NCI-H460 (cell line): ENCODE data around the gene GYG1. TPM values are rescaled to one million over a fixed set of nuclear protein-coding genes. Genes with fewer than 3 reads are reported as not detected.
A peak's percentile ranks its signal among the peaks of the same experiment; 100 is the strongest.

Experiments used
- DNase-seq: peaks from one replicate; pipeline ENCODE4 v3.0.0-alpha.2; 2016; ENCODE audit warnings: low read depth; ENCODE audit errors: extremely low read depth
- total RNA-seq: library from RNA; depleted of rRNA; stranded (reverse); fragments of >200 nt; shearing (Covaris generic); gene quantifications from 2 replicates; pipeline ENCODE4 v1.2.3, GENCODE V29; 2014

GYG1 gene
- total RNA-seq, 1 experiment from 2014 or later: 28.7 TPM

DNA sequence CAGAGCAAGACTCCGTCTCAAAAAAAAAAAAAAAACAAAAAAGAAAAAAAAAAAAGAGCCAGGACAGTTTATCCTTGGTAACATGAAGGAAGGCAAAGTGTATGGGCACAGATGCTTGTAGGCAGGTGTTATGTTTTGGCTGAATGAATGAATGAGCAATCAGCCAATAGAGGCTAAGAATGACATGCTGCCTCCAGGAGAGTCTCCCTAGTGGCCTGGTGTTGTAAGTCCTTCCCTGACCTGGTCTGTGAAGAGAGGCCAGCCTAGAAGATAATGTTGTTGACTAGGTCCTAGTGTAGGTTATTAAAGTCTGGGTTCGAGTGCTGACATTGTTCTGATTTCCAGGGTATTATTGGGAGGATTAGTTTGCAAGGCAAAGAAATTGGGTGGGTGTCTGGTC is 24.9 kb downstream of the GYG1 start:
- no peak for DNase-seq

DNA sequence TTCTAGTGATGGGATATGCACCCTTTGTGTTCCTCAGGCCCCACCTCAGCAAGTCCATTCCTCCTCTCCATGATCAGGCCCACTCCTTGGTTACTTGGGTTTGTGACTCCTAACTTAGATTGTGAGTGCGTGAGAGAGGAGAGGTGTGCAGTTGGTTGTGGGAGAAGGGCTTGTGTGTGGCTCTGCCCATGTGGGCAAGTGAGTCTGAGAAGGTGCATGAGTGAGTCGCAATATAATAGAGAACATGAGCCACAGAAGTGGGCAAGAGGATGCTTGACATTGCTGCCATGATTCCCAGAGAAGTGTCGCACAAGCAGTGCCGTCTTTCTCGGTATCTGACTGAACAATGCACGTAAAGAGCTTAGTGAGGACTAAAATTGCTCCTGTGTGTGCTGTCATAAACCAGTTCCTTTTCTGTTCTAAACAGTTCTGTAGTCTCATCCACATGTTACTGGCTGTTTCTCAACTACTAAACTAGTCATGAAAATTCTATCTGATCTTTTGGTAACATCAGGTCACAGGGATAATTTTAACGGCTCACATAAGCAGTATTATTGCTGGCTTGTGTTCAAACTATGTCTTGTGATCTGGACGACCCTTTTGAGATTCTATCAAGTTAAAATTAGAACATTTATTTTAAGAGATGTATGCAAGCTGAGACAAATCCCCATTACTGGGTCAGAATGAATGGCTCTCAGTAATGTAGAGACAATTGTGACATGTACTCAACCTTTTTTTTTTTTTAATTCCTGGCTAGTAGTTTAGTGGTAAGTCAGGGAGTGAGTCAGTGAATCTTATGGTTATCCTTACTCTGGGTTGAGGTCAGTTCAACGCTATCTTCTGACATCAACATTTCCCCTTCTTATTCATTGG is 25.6 kb downstream of the GYG1 start:
- no peak for DNase-seq

DNA sequence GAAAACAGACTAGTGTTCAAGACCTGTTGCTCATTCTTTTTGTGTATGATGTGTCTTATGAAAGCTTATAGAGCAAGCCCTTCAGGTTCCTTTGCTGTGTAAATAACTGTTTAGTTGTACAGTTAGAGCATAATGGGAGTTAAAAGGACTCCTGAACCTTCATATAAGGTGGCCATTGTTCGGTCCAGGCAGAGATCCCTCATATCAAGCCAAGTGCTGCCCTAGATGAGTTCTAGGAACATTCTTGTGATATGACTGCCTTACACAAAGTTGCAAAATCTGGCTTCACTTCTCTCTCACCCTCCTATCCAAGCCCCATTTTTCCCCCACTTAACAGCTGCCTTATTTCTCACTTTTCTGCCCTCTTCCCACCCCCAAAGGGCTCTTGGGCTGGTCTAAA is 26.9 kb downstream of the GYG1 start:
- no peak for DNase-seq

DNA sequence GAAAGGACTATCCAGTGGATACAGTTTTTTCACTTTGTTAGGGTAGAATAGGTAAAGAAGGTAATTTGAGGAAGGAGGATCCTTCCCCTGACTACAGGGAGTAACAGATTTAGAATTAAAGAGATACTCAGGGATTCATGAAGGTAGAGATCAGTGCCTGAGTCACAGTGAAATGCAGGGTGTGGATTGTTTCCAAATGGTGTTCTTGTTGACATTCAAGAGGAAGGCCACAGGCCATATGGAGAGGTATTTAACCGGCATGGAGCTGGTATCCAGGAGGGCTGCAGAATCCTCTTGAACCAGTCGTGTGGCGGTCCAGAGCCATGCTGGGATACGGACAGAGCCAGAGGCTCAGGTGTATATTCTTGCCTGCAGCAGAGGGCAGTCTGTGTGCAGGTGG is 28.2 kb downstream of the GYG1 start:
- DNase-seq: no peak

DNA sequence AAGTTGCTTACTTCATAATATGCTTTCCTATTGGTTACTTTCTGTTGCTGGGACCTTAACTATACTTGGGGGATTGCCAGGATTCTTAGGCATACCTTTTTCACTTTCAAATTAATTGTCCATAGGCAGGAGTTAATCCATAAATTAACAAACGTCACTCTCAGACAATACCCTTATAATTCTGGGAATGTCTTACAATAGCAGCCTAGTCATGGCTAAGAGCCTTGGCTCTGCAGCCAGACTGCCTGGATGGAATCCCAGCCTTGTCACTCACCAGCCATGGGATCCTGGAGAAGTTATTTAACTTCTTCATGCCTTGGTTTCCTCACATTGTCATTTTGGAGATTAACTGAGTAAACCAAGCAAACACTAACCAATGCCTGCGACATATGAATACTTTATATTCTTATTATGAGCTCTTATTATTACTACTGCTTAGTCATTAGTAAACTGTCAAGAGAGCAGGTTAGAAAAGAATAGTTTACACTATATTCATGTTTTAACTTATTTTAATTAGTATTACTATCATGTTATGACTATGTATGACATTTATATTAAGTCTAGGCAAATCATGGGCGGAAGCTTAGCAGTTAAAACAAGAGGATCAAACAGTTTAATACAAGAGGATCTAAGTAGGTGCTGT is 29.0 kb downstream of the GYG1 start:
- no peak for DNase-seq

DNA sequence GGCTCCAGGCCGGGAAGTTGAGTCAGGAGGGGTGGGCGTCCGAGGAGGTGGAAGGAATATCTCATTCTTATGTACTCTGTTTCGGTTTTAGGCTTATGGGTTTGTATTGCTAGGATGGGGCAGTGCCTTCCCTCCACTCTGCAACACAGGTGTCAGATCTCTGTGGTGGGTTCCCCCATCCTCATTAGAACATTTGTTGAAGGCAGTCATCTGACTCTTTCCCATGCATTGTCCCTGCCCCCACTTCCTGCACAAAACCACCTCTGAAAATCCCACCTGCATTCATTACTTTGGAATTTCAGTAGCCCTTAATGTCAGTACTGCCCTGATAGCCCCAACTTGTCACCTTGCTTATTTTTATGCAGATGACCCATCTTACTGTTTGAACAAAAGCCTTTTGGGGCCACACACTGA is 29.5 kb downstream of the GYG1 start:
- no peak for DNase-seq

DNA sequence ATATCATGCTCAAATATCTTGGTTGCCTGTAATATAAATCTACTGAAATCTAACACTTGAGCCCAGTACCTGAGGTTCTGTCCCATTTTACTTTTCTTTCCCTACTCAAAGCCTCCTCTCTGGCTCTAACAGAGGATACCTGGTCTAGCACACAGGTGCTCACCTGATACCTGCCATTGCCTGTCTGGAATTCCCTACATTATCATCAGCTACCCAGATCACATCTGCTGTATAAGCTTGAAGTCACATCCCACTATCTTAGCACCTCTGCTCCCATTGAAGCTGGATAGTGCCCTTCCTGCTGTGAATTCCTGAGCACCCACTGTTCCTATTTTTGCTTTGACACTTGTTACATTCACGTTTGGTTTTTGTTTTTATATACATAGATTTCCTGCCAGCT is 30.5 kb downstream of the GYG1 start:
- no peak for DNase-seq

DNA sequence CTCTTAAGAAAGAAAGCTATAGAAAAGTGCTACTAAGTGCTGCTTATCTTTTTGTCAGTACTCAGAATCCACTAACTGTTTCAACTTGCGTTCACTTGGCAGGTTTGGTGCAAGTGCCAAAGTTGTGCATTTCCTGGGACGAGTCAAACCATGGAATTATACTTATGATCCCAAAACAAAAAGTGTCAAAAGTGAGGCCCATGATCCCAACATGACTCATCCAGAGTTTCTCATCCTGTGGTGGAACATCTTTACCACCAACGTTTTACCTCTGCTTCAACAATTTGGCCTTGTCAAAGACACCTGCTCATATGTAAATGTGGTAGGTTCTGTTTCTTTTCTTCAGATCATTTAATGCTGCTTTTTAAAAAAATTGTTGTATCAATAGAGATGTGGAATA is 32.6 kb downstream of the GYG1 start:
- no peak for DNase-seq

DNA sequence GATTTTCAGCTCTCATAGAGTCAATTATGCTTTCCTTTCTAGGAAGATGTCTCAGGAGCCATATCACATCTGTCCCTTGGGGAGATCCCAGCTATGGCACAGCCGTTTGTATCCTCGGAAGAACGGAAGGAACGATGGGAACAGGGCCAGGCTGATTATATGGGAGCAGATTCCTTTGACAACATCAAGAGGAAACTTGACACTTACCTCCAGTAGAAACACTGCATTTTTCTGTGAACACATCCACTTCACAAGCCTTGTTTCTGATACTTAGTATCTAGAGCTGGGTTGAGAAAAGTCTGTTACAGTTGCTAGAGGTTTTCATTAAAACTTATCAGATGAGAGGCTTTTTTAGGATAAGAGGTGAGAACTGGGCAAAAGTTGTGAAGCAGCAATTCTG is 35.4 kb downstream of the GYG1 start:
- no peak for DNase-seq

DNA sequence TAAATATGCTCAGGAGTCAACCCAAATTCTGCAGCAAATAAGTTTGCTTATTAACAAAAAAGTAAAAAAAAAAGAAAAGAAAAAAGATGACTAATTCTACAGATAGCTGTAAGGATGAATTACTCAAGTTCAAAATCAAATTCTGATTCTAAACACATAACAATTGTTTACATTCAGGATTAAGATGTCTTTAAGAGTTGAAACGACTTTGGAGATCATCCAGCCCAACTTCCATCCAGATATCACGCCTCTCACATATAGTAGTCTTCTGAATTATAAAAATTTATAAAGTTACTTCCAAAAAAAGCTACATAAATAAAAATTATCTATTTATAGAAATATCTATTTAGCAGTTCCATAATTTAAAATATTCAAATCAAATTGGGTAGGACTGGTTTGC is 39.8 kb downstream of the GYG1 start:
- DNase-seq: no peak

DNA sequence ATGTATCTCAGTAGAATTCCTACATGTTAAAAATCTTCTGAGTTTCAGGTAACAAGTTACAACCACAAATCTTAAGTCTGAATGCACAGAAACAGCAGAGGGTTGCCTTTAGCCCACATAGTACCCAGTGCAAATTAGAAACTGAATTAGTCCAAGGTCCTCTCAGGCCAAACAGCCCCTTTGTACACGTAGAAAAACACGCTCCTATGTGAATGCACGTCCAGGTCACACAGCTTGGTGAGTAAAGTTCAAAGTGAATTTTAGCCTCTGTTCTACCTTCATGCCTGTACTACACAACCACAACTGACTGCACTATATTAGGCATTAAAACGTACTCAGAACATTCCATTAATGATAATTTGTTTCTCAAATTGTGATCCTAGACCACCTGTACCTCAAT is 46.3 kb downstream of the GYG1 start:
- DNase-seq: no peak

DNA sequence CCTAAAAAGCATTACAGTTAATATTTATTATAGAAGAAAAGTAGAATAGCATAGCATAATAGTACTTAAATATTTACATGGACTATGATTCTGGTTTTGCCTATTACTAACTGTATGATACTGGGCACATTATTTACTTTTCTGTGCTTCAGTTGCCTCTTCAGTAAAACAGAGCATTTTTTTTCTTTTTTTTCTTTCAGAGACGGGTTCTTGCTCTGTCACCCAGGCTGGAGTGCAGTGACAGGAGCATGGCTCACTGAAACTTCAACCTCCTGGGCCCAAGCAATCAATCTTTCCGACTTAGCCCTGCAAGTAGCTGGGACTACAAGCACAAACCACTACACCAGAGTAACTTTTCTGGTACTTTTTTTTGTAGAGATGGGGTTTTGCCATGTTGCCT is 47.0 kb downstream of the GYG1 start:
- no peak for DNase-seq

DNA sequence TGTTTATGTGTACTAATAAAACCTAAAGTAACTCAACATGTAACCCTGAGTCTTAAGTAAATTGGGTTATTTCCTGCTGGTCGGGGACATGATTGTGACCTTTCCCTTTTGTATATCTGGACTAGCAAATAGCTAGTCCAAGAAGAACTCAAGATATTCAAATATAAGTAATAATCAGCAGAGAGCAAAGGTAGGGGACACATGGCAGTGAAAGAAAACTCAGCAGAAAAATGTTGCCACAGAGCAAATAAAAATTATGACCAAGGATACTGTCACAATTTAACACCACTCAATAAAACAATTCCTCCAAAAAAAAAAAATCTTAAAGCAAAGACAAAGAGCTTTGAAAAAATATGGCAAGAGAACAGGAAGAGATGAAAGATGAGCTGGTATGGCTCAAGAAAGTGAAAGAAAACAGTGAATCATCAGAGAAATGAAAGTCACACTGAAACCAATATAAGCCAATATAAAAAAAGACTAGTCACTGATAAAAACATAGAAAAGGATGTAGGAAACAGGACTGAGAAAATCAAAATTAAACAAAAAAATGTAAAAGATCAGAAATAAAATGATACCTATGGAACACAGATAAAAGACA is 51.5 kb downstream of the GYG1 start:
- peak; percentile 12 for DNase-seq

DNA sequence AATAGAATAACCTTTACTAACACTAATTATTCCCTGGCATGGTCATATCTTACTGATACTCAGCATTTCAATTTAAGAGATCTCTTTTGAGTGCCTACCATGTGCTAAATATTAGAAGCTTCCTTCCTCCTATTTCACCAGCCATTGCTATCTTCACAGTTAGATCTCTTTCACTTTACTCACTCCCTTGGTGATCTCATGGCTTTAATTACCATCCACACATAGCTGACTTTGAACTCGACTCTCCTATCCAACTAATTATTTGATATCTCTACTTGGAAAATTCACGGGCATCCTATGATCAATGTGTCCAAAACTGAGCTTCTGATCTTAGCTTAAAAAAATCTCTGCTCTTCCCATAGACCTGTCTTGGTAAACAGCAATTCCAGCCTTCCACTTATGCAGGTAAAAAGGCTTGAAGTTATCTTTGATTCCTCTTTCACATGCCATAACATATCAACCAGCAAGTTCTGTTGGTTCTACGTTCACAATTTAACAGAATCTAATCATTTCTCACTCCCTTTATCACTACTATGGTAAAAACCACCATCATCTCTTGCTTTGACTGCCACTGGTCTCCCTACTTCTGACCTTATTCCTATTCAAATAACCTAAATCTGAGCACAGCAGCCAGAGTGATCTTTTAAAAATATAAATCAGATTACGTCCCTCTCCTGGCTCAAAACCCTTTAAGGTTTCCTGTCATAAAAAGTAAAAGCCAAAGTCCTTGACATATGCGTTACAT is 53.2 kb downstream of the GYG1 start:
- no peak for DNase-seq

DNA sequence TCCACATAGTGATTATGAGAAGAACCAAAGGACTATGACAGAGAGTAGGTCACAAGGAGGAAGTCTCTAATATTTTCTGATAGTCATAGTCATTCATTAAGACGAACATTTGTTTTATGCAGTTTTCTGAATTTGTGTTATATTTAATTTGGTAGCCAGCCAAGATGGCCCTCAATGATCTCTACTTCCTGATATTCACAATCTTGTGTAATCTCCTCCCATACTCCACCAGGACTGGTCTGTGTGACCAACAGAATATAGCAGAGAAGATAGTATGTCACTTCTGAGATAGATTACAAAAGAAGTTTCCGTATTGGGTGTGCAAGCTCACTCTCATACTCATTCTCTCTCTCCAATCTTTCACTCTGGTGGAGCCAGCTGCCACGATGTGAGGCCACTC is 64.2 kb downstream of the GYG1 start:
- no peak for DNase-seq

DNA sequence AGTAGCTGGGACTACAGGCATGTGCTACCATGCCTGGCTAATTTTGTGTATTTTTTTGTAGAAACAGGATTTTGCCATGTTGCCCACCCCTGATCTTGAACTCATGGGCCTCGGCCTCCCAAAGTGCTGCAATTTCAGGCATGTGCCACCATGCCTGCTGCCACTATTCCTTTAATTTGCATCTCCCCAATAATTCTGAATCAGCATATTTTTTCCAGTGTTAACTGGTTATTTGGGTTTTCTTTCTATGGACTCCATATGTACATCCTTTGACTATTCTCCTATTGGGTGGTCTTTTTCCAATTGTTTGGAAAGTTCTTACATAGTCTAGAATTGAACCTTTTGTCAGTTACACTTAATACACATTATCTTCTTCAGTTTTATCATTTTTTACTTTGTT is 66.9 kb downstream of the GYG1 start:
- DNase-seq: no peak

DNA sequence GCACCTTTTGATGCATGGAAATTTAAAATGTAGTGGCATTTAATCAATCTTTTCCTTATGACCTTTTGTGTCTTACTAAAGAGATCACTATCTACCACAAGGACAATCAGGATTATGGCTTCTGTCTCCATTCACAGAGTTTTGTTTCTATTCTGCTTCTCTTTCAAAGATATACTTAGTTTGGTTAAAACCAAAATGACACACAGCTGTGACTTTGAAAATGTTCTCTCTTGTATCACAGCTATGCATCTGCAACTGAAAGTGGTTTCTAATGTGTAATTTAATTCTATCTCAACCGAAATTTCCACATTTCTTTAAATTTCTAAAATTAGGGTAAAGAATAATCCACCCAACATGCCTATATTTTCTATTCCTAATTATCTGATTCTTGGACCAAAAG is 67.3 kb downstream of the GYG1 start:
- no peak for DNase-seq

DNA sequence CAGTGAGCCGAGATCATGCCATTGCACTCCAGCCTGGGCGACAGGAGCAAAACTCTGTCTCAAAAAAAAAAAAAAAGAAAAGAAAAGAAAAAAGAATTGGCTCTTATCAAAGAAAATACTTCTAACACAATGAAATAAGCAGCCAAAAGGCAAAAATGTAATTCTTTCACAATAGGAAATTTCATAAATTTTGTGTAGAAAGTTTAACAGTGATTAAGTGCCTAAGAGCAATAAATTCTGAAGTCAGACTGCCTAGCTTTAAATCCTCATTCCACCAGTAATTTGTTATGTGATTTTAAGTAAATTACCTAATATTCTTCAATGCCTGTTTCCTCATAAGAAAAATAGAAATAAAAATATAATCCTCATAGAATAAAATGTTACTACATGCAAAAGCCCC is 70.4 kb downstream of the GYG1 start:
- no peak for DNase-seq

DNA sequence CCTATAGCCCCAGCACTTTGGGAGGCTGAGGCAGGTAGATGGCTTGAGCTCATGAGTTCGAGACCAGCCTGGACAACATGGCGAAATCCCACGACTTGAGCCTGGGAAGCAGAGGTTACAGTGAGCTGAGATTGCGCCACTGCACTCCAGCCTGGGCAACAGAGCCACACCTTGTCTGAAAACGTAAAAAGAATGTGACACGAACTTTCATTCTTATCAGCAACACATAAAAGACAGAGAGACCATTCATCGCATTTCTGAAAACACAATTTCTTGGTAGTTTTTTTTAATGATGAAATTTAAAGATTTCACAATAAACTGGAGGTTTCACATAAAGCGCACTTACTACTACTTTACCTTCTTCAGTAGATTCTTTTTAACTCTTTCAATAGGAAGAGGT is 76.5 kb downstream of the GYG1 start:
- no peak for DNase-seq
